Measurements from ENCODE around the gene TMEM115.

DNA sequence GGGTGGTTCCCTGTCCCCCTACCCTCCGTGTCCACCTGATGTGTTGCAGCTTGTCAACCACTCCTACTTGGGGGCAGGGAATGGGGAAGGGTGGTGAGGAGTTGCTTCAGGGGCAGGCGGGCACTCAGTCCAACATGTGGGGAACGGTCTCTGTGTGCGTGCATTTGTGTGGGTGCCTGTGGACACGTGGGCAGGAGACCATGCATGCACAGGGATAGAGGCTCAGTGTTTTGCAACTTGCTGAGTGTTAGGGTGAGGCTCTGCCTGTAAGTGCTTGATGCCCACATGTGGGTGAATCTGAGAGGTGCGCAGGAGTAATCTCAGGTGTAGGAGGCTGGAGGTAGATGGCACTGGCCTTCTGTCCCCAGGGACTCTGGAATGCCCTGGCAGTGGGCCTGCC is 24.4 kb upstream of the TMEM115 start:
- no peak for TF ChIP-seq MYC (IDR thresholded peaks at IDR 0.05; ENCODE audit: low read depth, low read length)
- TF ChIP-seq CTCF (IDR thresholded peaks at IDR 0.05; ENCODE audit: extremely low read depth in 1 of 2, insufficient read depth in 1 of 2, low read depth in 1 of 2, low read length in 2 of 2), result no peak
- TF ChIP-seq EZH2 (IDR thresholded peaks at IDR 0.05; ENCODE audit: borderline replicate concordance, low read depth, low read length, severe bottlenecking), result no peak
